SK-N-MC (cell line): ENCODE measurements around the gene ASB10.

ENCODE experiments used
- EZH2 ChIP-seq: fragments of 200-600 bp; sonication (generic); IDR thresholded peaks from one replicate; pipeline ENCODE4 v1.6.1; 2017; ENCODE audit warnings: antibody characterized with exemption
- FOXP2 ChIP-seq: optimal IDR thresholded peaks from 2 replicates; pipeline ENCODE3; 2011; ENCODE audit warnings: mild to moderate bottlenecking, moderate library complexity; ENCODE audit not compliant: insufficient read depth; ENCODE audit errors: extremely low read length, control extremely low read depth
- POLR2AphosphoS5 ChIP-seq: IDR thresholded peaks from 2 replicates; pipeline ENCODE4 v1.6.1; 2012; ENCODE audit warnings: mild to moderate bottlenecking, low read depth, low read length, borderline replicate concordance

- no peak for TF ChIP-seq POLR2AphosphoS5
- TF ChIP-seq EZH2: no peak
- TF ChIP-seq FOXP2: no peak
Observed at GRCh38 chr7:151201751-151202150, 14.7 kb upstream of the ASB10 start.
